ENCODE data around the gene ZNF74.

The ZNF74 gene

DNA sequence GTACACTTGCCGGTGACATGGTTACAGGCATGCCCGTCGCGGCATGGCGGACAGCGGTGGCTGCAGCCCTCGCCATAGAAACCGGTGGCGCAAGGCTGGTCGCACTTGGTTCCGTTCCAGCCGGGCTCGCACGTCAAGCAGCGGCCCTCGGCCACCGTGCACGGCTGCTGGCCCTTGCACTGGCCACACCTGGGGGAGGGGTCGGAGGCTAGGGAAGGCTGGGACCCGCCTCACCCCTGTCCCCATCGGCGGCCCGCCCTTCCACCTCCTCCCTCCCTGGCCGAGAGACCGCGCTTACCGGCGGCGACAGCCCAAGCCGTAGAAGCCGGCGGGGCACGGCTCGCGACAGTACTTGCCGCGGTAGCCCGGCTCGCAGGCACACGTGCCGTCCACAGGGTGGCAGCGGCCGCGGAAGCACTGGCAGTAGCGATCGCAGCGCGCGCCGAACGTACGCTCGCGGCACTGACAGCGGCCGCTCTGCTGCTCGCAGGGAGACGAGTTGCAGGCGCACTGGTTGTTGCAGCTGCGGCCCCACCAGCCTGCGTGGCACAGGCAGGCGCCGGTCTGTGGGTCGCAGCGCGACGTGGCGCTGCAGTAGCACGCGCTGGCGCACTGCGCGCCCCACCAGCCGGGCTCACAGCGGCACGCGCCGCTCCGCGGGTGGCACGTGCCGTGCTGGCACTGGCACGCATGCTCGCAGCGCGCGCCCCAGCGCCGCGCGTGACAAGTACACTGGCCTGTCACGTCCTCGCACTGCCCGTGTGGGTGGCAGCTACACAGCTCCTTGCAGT is 37.0 kb downstream of the ZNF74 start:
- TF ChIP-seq CTCF (IDR thresholded peaks at IDR 0.05): no peak
- Histone ChIP-seq H3K4me1 (no peaks in the 10 kb centered on the region), H3K9me3 (ENCODE audit: control insufficient read depth, low read length) (no peaks in the 10 kb centered on the region), H3K36me3 (ENCODE audit: control insufficient read depth, insufficient read depth, low read length) (no peaks in the 10 kb centered on the region), H3K79me2 (no peaks in the 10 kb centered on the region), H3K9ac (no peak overlapping the region), H3K4me2 (ENCODE audit: low read length) (peak overlapping the region; percentile 62), H3K27ac (no peak overlapping the region), H2AFZ (no peak overlapping the region), H3K4me3 (ENCODE audit: low read depth, low read length) (peak overlapping the region; percentile 24), H3K27me3 (ENCODE audit: control insufficient read depth, insufficient read depth, low read length) (peaks cover 9% of the 10 kb centered on the region)

GRCh38 chr22:20431511-20432192 is 37.7 kb downstream of the ZNF74 start:
- peak overlapping the region; percentile 24 for H3K4me3 ChIP-seq (ENCODE audit: low read depth, low read length)

DNA sequence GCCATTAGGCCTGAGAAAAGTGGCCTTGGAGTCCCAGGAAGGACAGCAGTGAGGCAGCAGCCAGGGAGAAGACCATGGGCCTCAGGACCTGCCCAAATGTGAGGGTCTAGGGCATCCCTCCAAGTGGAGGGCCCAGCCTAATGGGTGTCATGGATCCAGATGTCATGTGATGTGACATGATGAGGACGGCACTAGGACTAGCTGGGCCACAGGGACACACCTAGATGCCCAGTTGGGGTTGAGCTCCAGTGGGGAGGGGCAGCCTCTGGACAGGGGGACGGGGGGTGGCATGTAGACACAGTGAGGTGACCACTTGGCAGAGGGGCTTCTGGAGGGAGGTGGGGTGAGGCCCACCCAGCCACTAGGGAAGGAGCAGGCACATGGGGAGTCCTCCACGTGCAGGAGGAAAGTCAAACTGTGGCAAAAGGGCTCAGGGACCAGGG is 38.3 kb downstream of the ZNF74 start:
- peaks cover under 1% of the 10 kb centered on the region for H3K27me3 ChIP-seq (ENCODE audit: control insufficient read depth, insufficient read depth, low read length)
- no peak overlapping the region for H3K4me3 ChIP-seq (ENCODE audit: low read depth, low read length)
- no peak overlapping the region for H2AFZ ChIP-seq
- no peak overlapping the region for H3K4me2 ChIP-seq (ENCODE audit: low read length)
- H3K36me3 ChIP-seq (ENCODE audit: control insufficient read depth, insufficient read depth, low read length): no peaks in the 10 kb centered on the region
- no peaks in the 10 kb centered on the region for H3K79me2 ChIP-seq
- no peaks in the 10 kb centered on the region for H3K4me1 ChIP-seq
- no peak overlapping the region for H3K9ac ChIP-seq
- TF ChIP-seq CTCF (IDR thresholded peaks at IDR 0.05): no peak
- H3K9me3 ChIP-seq (ENCODE audit: control insufficient read depth, low read length): no peaks in the 10 kb centered on the region
- no peak overlapping the region for H3K27ac ChIP-seq

More at GRCh38 chr22:20431511-20432192, 37.7 kb downstream of the ZNF74 start:
- peaks cover 4% of the 10 kb centered on the region for H3K27me3 ChIP-seq (ENCODE audit: control insufficient read depth, insufficient read depth, low read length)
- no peaks in the 10 kb centered on the region for H3K4me1 ChIP-seq
- peak overlapping the region; percentile 62 for H3K4me2 ChIP-seq (ENCODE audit: low read length)
- H3K79me2 ChIP-seq: no peaks in the 10 kb centered on the region
- H3K9me3 ChIP-seq (ENCODE audit: control insufficient read depth, low read length): no peaks in the 10 kb centered on the region
- no peak overlapping the region for H3K9ac ChIP-seq
- no peak overlapping the region for H2AFZ ChIP-seq
- no peaks in the 10 kb centered on the region for H3K36me3 ChIP-seq (ENCODE audit: control insufficient read depth, insufficient read depth, low read length)
- no peak for TF ChIP-seq CTCF (IDR thresholded peaks at IDR 0.05)
- H3K27ac ChIP-seq: no peak overlapping the region

DNA sequence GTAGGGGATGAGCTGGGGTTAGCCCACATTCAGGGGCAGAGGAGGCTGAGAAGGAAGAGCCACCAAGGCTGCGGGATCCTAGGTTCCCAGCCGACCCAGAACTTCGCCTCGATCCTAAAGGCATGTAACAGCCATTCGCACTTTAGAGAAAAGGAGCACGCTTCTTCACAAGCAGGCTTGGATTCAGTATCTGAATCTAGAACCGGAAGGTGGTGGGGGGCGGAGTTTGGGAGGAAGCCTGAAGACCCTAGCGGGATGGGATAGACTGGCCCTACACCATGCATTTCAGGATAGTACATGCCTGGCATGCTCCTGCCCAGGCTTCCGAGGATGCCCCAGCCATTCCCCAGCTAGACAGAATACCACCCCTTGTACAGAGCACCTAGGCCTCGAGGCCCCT is 39.2 kb downstream of the ZNF74 start:
- Histone ChIP-seq H3K4me2 (ENCODE audit: low read length) (no peak overlapping the region), H3K27ac (no peak overlapping the region), H3K9ac (no peak overlapping the region), H2AFZ (no peak overlapping the region), H3K9me3 (ENCODE audit: control insufficient read depth, low read length) (no peaks in the 10 kb centered on the region), H3K4me3 (ENCODE audit: low read depth, low read length) (no peak overlapping the region), H3K36me3 (ENCODE audit: control insufficient read depth, insufficient read depth, low read length) (no peaks in the 10 kb centered on the region), H3K27me3 (ENCODE audit: control insufficient read depth, insufficient read depth, low read length) (no peaks in the 10 kb centered on the region), H3K4me1 (no peaks in the 10 kb centered on the region), H3K79me2 (no peaks in the 10 kb centered on the region)
- no peak for TF ChIP-seq CTCF (IDR thresholded peaks at IDR 0.05)

Data from parathyroid adenoma (tissue), 2 donors.